NCI-H524 (cell line): ENCODE results near the gene MIOX.

ENCODE experiments used
- DNase-seq, 2 experiments: peaks; one replicate each; lab custom pipeline; 2025; lab: John Stamatoyannopoulos, UW

MIOX gene

DNA sequence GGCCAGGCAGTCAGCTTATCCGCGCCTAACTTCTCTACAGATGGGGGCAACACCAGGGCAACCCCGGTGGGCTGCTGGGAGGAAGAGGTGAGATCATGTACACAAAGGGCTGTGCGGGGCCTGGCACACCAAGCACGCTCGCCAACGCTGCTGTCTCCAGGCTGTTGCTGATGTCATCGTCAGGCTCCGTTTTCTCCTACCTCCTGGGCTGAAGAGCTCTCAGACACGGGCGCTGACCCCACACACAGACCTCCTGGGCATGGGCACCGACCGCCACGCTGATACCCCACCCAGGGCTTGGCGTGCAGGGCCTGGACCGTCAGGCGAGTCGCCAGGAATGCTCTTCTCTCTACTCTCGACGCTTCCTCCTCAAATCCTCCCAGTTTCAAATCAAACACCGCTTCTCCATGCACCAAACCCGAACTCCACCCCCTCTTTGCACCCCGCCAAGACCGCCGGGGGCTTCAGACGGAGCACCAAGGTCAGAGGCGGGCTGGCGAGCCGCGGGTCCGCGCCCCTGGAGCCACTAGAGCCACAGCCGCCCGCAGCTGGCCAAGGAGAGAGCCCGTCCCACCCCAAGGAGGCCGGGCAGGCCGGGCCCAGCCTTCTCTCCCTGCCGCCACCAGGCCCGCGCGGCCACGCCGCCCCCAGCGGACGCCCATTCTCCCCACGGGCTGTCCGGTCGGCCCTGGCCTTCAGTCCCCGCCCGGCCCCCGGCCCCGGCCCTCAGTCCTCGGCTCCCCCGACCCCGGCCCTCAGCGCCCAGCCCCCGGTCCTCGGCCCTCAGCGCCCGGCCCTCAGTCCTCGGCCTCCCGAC, 12.6 kb upstream of the MIOX start:
- DNase-seq, result no peak

DNA sequence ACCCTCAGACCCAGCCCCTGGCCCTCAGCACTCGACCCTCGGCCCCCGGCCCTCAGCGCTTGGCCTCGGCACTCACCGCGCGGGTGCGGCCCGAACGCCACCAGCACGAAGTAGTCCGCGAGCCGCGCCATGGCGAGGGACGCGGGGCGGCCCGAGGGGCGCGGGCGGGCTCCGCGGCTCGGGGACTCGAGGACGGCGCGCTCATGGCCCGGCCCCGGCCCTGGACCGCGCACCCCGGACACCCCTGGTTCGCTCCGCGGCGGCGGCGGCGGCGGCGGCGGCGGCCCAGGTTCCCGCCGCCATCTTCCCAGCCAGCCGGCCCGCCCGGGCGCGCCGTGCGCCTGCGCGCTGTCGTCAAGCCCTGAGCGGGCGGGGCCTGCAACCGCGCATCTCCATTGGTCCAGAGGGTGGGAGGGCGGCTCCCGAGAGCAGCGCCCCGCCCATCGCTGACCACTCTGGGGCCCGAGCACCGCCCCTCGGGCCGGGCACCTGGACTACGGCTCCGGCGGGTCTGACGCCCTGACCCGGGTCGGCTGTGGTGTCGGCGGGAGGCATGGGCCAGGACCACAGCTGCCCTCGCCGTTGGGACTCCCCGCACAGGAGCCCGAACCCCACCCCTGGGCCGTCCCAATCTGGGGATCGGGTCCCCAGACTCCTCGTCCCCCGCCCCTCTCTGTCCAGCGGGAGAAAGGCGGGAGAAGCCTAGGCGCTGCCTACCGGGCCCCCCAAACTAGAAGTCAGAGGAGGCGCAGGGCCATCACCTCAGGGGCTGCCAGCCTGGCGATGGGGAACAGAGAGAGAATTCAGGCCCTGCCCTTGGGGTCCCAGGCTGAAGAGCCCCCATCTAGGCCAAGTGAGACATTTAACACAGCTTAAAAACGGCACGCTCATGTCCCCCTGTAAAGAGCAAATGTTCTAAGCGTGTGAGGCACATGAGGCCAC, 11.7 kb upstream of the MIOX start, which contains the start of gene SBF1:
TSS of gene SBF1 (minus strand) at position 326 of the 942 bp plus-strand sequence. CDS start at position 131, 195 bp downstream.
- peak; percentile 55 to 86 for DNase-seq

DNA sequence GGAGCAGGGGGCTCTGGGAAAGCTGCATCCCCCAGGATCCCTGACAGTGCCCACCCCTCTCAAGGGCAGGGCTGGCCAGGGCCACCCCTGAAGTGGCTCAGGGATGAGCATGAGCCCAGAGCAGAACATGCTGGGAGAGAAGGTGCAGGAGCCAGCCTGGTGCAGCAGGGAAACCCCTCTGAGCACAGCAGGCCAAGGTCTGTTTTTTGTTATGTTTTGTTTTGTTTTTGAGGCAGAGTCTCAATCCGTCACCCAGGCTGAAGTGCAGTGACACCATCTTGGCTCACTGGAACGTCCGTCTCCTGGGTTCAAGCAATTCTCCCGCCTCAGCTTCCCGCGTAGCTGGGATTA, 11.0 kb upstream of the MIOX start:
- no peak for DNase-seq

DNA sequence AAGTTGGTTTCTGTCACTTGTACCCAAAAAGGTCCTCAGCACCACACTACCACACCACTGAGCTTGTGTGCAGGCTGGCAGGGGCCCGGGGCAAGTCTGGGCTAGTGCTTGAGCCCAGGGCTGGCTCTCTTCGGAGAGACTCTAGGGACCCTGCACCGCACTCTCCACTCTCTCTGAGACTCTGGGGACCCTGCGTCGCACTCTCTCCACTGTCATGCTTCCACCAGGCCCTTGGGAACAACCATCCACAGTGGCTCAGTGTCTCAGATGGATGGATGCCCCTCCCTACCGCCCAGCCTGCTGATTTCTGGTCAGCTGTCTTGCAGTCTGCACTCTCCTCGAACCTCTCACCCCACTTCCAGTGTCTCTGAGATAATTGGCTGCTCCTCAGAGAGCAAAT, 9.8 kb upstream of the MIOX start:
- peak in 1 of 2 experiments; percentile 25 for DNase-seq

DNA sequence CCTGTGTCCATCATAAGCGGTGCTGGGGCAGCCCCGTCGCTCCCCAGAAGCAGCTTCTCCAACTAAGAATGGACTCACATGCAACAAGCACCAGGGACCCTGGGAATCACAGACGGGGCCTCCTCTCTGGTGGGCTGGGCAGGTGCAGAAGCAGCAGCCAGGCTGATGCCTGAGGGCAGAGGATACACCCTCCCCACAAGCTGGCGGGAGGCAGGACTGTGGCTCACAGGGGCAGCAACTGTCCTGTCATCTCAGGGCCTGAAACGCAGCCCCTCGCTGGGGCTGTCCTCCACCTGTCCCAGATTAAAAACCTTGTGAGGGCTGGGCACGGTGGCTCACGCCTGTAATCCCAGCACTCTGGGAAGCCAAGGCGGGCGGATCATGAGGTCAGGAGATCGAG, 8.7 kb upstream of the MIOX start:
- no peak for DNase-seq

GRCh38 chr22:50479721-50480120, 6.9 kb upstream of the MIOX start:
- DNase-seq, result no peak

GRCh38 chr22:50481045-50481439, 5.6 kb upstream of the MIOX start:
- DNase-seq, result no peak

- peak in 1 of 2 experiments; percentile 8 for DNase-seq
Measured at GRCh38 chr22:50481440-50482106, 5.1 kb upstream of the MIOX start, which contains the start of gene ADM2. Gene ADM2, plus strand, starts transcription at chr22:50481543. Its CDS starts 305 bp downstream, at chr22:50481848.

DNA sequence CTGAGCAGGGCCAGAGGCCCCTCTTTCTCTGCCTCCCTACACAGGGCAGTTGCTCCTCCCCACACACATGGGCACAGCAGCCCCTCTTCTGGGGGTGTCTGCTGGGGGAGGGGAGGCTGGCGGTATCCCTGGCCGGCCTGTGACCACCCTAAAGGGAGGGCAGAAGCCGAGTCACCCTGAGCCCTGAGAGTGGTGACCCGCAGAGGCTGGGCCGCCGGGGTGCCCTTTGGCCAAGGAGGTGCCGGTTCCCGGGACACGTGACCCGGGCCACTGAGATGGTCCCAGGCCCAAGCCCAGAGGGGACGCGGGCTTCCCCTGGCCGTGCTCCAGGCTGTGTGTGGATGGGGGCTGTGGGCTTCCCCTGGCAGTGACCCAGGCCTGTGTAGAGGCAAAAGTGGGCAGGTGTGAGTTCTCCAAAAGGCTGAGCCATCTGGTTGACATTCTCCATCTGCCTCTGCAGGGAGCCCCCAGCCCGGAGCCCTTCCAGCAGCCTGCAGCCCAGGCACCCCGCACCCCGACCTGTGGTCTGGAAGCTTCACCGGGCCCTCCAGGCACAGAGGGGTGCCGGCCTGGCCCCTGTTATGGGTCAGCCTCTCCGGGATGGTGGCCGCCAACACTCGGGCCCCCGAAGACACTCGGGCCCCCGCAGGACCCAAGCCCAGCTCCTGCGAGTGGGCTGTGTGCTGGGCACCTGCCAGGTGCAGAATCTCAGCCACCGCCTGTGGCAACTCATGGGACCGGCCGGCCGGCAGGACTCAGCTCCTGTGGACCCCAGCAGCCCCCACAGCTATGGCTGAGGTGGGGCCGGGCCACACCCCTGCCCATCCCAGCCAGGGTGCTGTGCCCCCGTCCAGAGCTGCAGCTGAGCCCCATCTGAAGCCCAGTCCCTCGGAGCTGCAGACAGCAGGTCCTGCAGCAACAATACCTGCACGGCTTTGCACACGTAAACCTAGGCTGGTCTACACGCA, 4.3 kb upstream of the MIOX start:
- DNase-seq, result peak in 1 of 2 experiments; percentile 82

DNA sequence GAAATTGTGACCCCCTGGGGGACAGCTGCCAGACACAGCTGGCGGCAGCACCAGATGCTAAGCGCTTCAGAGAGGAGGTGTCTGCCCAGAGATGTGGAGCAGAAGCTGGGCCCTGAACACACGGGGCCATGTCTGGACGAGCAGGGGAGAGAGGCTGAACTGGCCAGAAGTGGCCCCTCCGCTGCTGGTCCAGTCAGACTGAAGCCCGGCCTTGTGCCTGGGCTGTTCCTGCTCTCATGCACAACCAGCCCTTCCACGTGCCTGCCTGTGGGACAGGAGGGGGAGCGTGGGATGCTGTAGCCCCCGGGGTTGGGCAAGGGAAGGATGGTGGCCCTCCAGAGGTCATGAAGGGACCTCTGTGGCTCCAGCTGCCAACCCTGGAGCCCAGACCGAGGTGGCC, 3.6 kb upstream of the MIOX start:
- DNase-seq, result peak in 1 of 2 experiments; percentile 63

DNA sequence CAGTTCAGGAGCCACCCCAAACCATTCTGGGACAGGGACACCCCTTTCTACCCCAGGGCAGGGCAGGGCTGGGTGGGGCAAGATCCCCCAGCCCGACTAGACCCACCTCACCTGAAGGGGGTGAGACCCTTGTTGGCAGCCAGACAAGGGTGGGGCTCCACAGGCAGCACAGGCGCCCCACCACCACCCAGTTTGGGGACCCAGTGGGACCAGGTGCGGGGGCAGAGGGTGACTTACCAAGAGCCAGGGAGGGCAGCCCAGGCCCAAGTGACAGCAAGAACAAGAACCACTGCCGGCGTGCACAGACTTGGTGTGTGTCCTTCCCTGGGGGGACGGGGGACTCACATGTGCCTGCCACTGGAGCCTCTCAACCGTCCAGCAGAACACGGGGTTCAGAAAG, 3.1 kb upstream of the MIOX start:
- no peak for DNase-seq

DNA sequence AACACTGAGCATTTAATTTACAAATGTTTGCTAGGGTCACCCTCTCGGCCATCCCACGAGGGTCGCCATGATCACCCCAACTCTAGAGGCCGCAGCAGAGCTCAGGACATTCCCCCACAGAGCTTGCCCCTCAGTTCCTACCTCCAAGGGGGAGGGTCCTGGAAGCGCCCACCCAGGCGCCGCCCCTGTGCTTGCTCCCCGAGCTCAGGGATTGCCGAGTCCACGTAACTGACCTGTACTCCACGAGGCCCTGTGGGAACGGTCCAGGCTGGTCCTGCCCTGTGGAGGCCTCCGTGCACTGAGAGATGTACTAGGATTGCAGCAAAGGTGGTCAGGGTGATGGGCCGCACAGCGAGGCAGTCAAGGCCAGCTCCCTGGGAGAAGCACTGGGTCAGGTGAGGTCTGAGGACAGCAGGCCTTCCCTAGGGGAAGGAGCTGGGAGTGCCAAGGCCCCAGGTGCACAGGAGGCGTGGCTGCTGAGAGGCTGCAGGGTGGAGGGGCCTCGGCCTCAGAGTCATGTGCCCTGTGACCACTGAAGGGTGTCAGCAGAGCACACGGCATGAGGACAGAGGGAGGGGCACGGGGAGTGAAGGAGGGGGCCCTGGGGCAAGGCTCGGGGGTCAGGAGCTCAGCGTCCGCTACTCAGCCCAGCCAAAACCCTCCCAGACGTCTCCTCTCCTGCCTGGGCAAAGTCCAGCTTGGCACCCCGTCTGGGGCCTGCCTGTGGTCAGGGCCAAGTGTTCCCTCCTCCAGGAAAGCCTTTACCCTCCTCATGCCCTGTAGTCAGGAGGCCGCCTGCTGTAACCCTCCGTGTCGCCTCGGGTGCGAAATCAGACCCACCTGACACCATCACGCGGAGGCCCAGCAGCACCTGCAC, 2.4 kb upstream of the MIOX start:
- no peak for DNase-seq

DNA sequence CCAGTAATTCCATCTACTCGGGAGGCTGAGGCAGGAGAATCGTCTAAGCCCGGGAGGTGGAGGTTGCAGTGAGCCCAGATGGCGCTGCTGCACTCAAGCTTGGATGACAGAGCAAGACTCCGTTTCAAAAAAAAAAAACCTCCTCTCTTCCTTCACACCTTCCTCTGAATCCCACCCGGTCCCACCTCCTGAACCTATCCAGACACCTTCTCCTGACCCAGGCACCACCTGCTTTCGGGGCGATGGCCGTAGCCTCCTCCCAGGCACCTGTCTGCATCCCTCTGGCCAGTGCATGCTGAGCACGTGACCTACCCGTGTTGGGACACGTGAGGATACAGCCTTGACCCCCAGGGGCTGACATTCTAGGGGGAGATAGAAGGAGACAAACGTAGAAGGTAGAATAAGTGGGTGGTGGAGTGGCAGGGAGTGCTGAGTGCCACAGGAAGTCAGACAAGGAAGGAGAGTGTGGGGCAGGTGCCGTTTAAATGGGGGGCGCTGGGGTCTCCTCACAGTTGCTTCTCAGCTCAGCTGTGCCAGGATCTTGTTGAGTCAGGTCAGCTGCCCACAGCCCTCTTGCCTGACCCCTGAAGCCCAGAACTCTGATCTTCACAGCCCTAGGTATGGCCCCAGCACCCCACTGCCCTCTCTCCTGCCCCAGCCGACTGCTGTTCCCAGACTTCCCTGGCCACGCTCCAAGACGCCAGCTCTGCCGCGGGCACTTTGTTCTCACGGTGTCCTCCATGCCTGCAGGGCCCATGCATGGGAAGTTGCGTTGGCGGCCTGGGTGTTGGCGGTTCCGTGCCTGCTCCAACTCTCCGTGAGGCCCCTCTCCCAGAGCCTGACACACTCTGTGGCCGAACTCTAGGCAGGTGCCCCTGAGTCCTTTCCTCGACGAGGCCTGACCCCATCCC, 1.2 kb upstream of the MIOX start:
- no peak for DNase-seq

- no peak for DNase-seq
Measured at GRCh38 chr22:50487290-50488005, 789 bp downstream of the MIOX start.

- DNase-seq, result no peak
Measured at GRCh38 chr22:50488006-50488677, 1.5 kb downstream of the MIOX start.

DNA sequence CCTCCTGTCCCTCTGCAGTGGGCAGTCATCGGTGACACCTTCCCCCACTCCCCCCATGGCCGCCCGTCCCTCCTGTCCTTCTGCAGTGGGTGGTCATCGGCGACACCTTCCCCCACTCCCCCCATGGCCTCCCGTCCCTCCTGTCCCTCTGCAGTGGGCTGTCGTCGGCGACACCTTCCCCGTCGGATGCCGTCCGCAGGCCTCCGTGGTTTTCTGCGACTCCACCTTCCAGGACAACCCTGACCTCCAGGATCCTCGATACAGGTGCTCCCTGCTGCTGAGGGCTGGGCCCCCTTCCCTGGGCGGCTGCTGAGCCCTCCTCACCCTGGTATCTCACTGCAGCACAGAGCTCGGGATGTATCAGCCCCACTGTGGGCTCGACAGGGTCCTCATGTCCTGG, 2.2 kb downstream of the MIOX start:
- DNase-seq, result no peak

DNA sequence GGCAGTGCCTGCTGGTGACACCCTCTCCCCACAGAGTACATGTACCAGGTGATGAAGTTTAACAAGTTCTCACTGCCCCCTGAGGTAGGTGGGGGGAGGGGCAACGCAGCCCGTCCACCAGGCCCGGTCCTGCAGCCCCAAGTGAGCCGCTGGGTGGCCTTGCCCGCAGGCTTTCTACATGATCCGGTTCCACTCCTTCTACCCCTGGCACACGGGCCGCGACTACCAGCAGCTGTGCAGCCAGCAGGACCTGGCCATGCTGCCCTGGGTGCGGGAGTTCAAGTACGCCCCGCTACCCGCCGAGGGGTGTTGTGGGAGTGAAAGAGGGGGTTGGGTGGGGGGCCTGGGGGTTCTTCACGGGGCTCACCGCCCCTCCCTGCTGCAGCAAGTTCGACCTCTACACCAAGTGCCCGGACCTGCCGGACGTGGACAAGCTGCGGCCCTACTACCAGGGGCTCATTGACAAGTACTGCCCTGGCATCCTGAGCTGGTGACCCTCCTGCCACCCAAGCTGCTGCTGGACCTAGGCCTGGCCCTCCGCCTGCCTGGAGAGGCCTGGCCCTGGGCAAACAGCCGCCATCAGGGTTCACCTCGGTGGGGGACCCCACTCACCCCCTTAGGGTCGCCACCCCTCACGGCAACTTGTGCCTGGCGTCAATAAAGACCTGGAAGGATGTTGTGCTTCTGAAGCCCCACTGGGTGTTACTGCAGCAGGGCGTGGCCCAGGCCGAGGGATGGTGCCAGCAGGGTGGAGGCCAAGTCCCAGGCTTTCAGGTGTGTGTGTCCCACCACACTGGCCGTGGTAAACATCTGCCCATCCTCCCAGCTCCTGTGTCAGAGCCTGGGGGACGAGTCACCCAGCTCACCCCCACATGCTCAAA, 2.9 kb downstream of the MIOX start:
- no peak for DNase-seq
